GM23338 (cell line): ENCODE data around the gene STAT3. TPM values are rescaled to one million over a fixed set of nuclear protein-coding genes. Genes with fewer than 3 reads are reported as not detected.

ENCODE experiments used
- ATAC-seq: fragments of 200-7000 bp; cut with Tn5 transposase; 3 replicates; pipeline ENCODE4 v1.9.1; 2020
- DNase-seq: peaks from one replicate; pipeline ENCODE4 v3.0.0-alpha.2; 2015; ENCODE audit warnings: low spot score
- H2AFZ ChIP-seq: fragments of 200-600 bp; sonication (generic); 2 replicates; pipeline ENCODE4 v1.8.0; 2016; ENCODE audit warnings: antibody characterized with exemption, mild to moderate bottlenecking, moderate library complexity
- H3F3A ChIP-seq: fragments of 200-600 bp; sonication (generic); replicated peaks from 2 replicates; pipeline ENCODE4 v1.8.0; 2017; ENCODE audit warnings: antibody characterized with exemption, mixed run types, low read depth
- H3K27ac ChIP-seq: fragments of 200-600 bp; sonication (generic); 2 replicates; pipeline ENCODE4 v1.6.1; 2016; ENCODE audit warnings: low read depth
- H3K27me3 ChIP-seq: fragments of 200-600 bp; sonication (generic); 2 replicates; pipeline ENCODE4 v1.8.0; 2016; ENCODE audit warnings: mild to moderate bottlenecking, mixed run types, moderate library complexity; ENCODE audit not compliant: insufficient read depth
- H3K36me3 ChIP-seq: fragments of 200-600 bp; sonication (generic); 2 replicates; pipeline ENCODE4 v1.8.0; 2016; ENCODE audit warnings: mild to moderate bottlenecking; ENCODE audit not compliant: insufficient read depth
- H3K4me1 ChIP-seq: fragments of 200-600 bp; sonication (generic); 2 replicates; pipeline ENCODE4 v1.8.0; 2016; ENCODE audit warnings: mild to moderate bottlenecking, moderate library complexity; ENCODE audit not compliant: insufficient read depth
- H3K4me2 ChIP-seq: fragments of 200-600 bp; sonication (generic); 2 replicates; pipeline ENCODE4 v1.7.1; 2017; ENCODE audit warnings: mixed run types
- H3K4me3 ChIP-seq: fragments of 200-600 bp; sonication (generic); 2 replicates; pipeline ENCODE4 v1.6.1; 2016; ENCODE audit warnings: mixed run types
- H3K79me2 ChIP-seq: fragments of 200-600 bp; sonication (generic); replicated peaks from 2 replicates; pipeline ENCODE4 v1.8.0; 2017; ENCODE audit warnings: mild to moderate bottlenecking; ENCODE audit not compliant: insufficient read depth
- H3K9me2 ChIP-seq: fragments of 200-600 bp; sonication (generic); 2 replicates; pipeline ENCODE4 v1.8.0; 2017; ENCODE audit not compliant: insufficient read depth
- H4K20me1 ChIP-seq: fragments of 200-600 bp; sonication (generic); replicated peaks from 2 replicates; pipeline ENCODE4 v1.8.0; 2017; ENCODE audit warnings: mild to moderate bottlenecking; ENCODE audit not compliant: insufficient read depth
- H3K27ac Mint-ChIP-seq: 2 replicates; pipeline ENCODE4 v1.8.0; 2020; ENCODE audit warnings: inconsistent platforms, mild to moderate bottlenecking, moderate library complexity, mixed read lengths
- H3K27me3 Mint-ChIP-seq: 3 replicates; pipeline ENCODE4 v1.8.0; 2022; ENCODE audit warnings: low read depth, mild to moderate bottlenecking, moderate library complexity, mixed read lengths, inconsistent platforms; ENCODE audit not compliant: insufficient read depth, poor library complexity
- H3K36me3 Mint-ChIP-seq: 3 replicates; pipeline ENCODE4 v1.8.0; 2021; ENCODE audit warnings: low read depth, mild to moderate bottlenecking, inconsistent platforms, moderate library complexity, mixed read lengths
- H3K4me1 Mint-ChIP-seq: 3 replicates; pipeline ENCODE4 v1.8.0; 2020; ENCODE audit warnings: mild to moderate bottlenecking, inconsistent platforms, mixed read lengths
- H3K4me3 Mint-ChIP-seq: 3 replicates; pipeline ENCODE4 v1.8.0; 2021; ENCODE audit warnings: moderate library complexity, mild to moderate bottlenecking, inconsistent platforms, mixed read lengths
- H3K9me3 Mint-ChIP-seq: 3 replicates; pipeline ENCODE4 v1.8.0; 2020; ENCODE audit warnings: moderate library complexity, mild to moderate bottlenecking, inconsistent platforms, mixed read lengths
- EZH2phosphoT487 ChIP-seq: fragments of 200-600 bp; sonication (generic); IDR thresholded peaks from one replicate; pipeline ENCODE4 v1.8.1; 2018; ENCODE audit warnings: antibody characterized with exemption; ENCODE audit not compliant: unreplicated experiment
- JUNB ChIP-seq: IDR thresholded peaks from one replicate; pipeline ENCODE4 v1.6.1; 2016; ENCODE audit warnings: antibody characterized with exemption; ENCODE audit not compliant: unreplicated experiment
- NANOG ChIP-seq: IDR thresholded peaks from 2 replicates; pipeline ENCODE4 v1.6.1; 2016; ENCODE audit warnings: antibody characterized with exemption, borderline replicate concordance
- STAT1 ChIP-seq: IDR thresholded peaks from one replicate; pipeline ENCODE4 v1.6.1; 2016; ENCODE audit warnings: antibody characterized with exemption; ENCODE audit not compliant: unreplicated experiment
- ZNF114 ChIP-seq: fragments of 250-450 bp; sonication (Bioruptor Pico); IDR thresholded peaks from 2 replicates; pipeline ENCODE4 v1.5.0; 2020; ENCODE audit warnings: mild to moderate bottlenecking, moderate library complexity
- polyA plus RNA-seq: library from polyadenylated mRNA; unstranded; fragments of >200 nt; fragmentation: Nextera tagmentation; extraction: Ambion mirVana; gene quantifications from 2 replicates; pipeline ENCODE4 v1.2.1, GENCODE V29; 2016
- total RNA-seq: library from RNA; depleted of rRNA; stranded (reverse); fragments of >200 nt; shearing (Covaris generic); gene quantifications from 2 replicates; pipeline ENCODE4 v1.2.3, GENCODE V29; 2014
- TF ChIP-seq, protein P1 (sequence below): IDR thresholded peaks from one replicate; pipeline ENCODE4 v1.6.1; 2018; ENCODE audit warnings: antibody characterized with exemption; ENCODE audit not compliant: unreplicated experiment
- TF ChIP-seq, protein P2 (sequence below), 2 experiments: fragments of 200-600 bp in 1 of 2; sonication (generic) in 1 of 2; conservative IDR thresholded peaks; 2 replicates each; pipeline versions ENCODE4 v1.5.1 to v1.6.1; 2016 to 2017; ENCODE audit warnings: antibody characterized with exemption in 2 of 2, low read depth in 2 of 2, mild to moderate bottlenecking in 2 of 2, moderate library complexity in 1 of 2

Gene STAT3
- total and polyA plus RNA-seq, 2 experiments from 2014 or later: 49.5 to 78.0 TPM

DNA sequence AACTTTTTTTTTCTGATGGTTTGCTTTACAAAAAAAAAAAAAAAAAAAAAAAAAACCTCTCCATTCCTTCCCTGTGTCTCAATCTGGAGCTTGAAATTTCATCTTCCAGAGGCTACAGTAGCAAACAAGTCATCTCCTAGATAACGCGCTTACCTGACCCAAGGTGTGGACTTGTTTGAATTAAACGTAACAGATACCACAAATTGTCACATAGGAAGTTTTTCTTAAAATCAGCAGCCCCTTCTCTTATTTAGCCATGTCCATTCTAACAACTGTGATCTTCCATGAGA lies 114.0 kb downstream of the STAT3 start (continued):
- TF ChIP-seq STAT1: no peak
- no peak for TF ChIP-seq EZH2phosphoT487
- TF ChIP-seq, protein P1, sequence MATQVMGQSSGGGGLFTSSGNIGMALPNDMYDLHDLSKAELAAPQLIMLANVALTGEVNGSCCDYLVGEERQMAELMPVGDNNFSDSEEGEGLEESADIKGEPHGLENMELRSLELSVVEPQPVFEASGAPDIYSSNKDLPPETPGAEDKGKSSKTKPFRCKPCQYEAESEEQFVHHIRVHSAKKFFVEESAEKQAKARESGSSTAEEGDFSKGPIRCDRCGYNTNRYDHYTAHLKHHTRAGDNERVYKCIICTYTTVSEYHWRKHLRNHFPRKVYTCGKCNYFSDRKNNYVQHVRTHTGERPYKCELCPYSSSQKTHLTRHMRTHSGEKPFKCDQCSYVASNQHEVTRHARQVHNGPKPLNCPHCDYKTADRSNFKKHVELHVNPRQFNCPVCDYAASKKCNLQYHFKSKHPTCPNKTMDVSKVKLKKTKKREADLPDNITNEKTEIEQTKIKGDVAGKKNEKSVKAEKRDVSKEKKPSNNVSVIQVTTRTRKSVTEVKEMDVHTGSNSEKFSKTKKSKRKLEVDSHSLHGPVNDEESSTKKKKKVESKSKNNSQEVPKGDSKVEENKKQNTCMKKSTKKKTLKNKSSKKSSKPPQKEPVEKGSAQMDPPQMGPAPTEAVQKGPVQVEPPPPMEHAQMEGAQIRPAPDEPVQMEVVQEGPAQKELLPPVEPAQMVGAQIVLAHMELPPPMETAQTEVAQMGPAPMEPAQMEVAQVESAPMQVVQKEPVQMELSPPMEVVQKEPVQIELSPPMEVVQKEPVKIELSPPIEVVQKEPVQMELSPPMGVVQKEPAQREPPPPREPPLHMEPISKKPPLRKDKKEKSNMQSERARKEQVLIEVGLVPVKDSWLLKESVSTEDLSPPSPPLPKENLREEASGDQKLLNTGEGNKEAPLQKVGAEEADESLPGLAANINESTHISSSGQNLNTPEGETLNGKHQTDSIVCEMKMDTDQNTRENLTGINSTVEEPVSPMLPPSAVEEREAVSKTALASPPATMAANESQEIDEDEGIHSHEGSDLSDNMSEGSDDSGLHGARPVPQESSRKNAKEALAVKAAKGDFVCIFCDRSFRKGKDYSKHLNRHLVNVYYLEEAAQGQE: no peak

DNA sequence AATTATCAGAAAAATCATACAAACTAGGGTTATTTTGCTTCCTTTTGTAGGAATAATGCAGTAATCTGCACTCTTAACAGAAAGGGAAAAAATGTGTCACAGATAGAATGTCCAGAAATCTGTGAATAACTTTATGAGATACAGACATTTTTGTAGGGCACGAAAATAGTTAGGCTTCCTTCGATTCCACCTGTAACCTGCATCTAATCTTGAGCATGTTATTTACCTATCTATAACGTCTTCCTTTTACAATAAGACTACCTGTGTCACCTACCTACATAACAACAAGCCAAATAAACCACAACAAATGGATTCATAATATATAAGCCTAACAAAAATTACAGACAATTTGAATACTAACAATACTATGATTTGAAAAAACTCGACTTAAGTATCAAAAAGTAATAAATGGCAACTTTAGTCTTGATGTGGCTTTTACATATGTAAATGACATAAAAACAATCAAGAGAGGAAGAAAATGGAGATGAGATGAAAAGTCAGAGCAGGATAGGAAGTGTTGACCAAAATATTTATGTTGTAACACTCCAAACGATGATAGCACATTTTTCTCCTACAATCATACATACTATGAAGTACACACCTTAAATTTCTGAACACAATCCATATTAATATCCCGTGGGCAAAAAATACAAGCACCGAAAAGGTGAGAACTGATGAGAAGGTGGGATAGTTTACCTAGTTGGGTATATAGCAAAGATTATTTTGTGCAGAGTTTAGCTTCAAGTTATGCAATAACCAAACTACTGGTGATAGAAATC lies 114.6 kb downstream of the STAT3 start:
- Histone ChIP-seq H3K36me3 (no peaks in the 10 kb centered on the region), H3F3A (peaks cover 12% of the 10 kb centered on the region; the same call in 1 of the 2 replicates), H2AFZ (no peak overlapping the region), H4K20me1 (peaks cover 5% of the 10 kb centered on the region; the same call in 1 of the 2 replicates), H3K79me2 (peaks cover 67% of the 10 kb centered on the region), H3K27me3 (peaks cover 11% of the 10 kb centered on the region), H3K27ac (no peak overlapping the region), H3K4me2 (peak overlapping the region; percentile 98), H3K9me2 (no peaks in the 10 kb centered on the region), H3K4me3 (peak overlapping the region; percentile 87), H3K4me1 (peaks cover 53% of the 10 kb centered on the region)
- Mint-ChIP-seq H3K36me3 (no peaks in the 10 kb centered on the region), H3K4me1 (peaks cover 46% of the 10 kb centered on the region), H3K27me3 (peaks cover 12% of the 10 kb centered on the region), H3K27ac (no peak overlapping the region), H3K4me3 (peak overlapping the region; percentile 52), H3K9me3 (no peaks in the 10 kb centered on the region; the same call in 2 of the 3 replicates)
- ATAC-seq (no peak), DNase-seq (no peak)
- TF ChIP-seq, protein P2, sequence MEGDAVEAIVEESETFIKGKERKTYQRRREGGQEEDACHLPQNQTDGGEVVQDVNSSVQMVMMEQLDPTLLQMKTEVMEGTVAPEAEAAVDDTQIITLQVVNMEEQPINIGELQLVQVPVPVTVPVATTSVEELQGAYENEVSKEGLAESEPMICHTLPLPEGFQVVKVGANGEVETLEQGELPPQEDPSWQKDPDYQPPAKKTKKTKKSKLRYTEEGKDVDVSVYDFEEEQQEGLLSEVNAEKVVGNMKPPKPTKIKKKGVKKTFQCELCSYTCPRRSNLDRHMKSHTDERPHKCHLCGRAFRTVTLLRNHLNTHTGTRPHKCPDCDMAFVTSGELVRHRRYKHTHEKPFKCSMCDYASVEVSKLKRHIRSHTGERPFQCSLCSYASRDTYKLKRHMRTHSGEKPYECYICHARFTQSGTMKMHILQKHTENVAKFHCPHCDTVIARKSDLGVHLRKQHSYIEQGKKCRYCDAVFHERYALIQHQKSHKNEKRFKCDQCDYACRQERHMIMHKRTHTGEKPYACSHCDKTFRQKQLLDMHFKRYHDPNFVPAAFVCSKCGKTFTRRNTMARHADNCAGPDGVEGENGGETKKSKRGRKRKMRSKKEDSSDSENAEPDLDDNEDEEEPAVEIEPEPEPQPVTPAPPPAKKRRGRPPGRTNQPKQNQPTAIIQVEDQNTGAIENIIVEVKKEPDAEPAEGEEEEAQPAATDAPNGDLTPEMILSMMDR (conservative IDR thresholded peaks at IDR 0.05; ENCODE audit: low read depth in 2 of 2): no peak
- TF ChIP-seq, protein P1: no peak
- TF ChIP-seq NANOG: no peak
- no peak for TF ChIP-seq JUNB
- no peak for TF ChIP-seq ZNF114
- TF ChIP-seq EZH2phosphoT487: no peak
